Endodermal cell (in vitro differentiated cells): ENCODE measurements around the gene ZNF423. TPM values are rescaled to one million over a fixed set of nuclear protein-coding genes. Genes with fewer than 3 reads are reported as not detected.

Experiments used
- DNase-seq: peaks from one replicate; pipeline ENCODE4 v3.0.0-alpha.2; 2017
- H3K27ac ChIP-seq: 2 replicates; pipeline ENCODE4 v1.5.1; 2013; ENCODE audit warnings: mild to moderate bottlenecking, low read depth, low read length, moderate library complexity
- H3K27me3 ChIP-seq: 2 replicates; pipeline ENCODE4 v1.6.1; 2013; ENCODE audit warnings: mild to moderate bottlenecking, low read length, moderate library complexity; ENCODE audit not compliant: insufficient read depth, control insufficient read depth, poor library complexity, severe bottlenecking
- H3K36me3 ChIP-seq: 2 replicates; pipeline ENCODE4 v1.7.0; 2013; ENCODE audit warnings: mild to moderate bottlenecking, low read length, moderate library complexity; ENCODE audit not compliant: control insufficient read depth, insufficient read depth
- H3K4me1 ChIP-seq: one replicate; pipeline ENCODE4 v1.7.0; 2013; ENCODE audit warnings: low read length; ENCODE audit not compliant: control insufficient read depth, insufficient read depth
- H3K4me3 ChIP-seq: 2 replicates; pipeline ENCODE4 v1.5.1; 2013; ENCODE audit warnings: mild to moderate bottlenecking, low read length, moderate library complexity
- H3K9ac ChIP-seq: 2 replicates; pipeline ENCODE4 v1.6.1; 2013; ENCODE audit warnings: mild to moderate bottlenecking, low read length, moderate library complexity; ENCODE audit not compliant: poor library complexity, severe bottlenecking; ENCODE audit errors: extremely low read depth
- H3K9me3 ChIP-seq: 2 replicates; pipeline ENCODE4 v1.6.1; 2013; ENCODE audit warnings: mild to moderate bottlenecking, low read length, moderate library complexity; ENCODE audit not compliant: control insufficient read depth
- H3K27ac Mint-ChIP-seq: 2 replicates; pipeline ENCODE4 v1.8.0; 2020; ENCODE audit warnings: mixed read lengths
- H3K27me3 Mint-ChIP-seq: 2 replicates; pipeline ENCODE4 v1.8.0; 2021; ENCODE audit warnings: mild to moderate bottlenecking, mixed read lengths; ENCODE audit not compliant: insufficient read depth
- H3K36me3 Mint-ChIP-seq: 2 replicates; pipeline ENCODE4 v1.8.0; 2020; ENCODE audit warnings: low read depth, mixed read lengths
- H3K4me1 Mint-ChIP-seq: 2 replicates; pipeline ENCODE4 v1.8.0; 2020; ENCODE audit warnings: mixed read lengths
- H3K4me3 Mint-ChIP-seq: 2 replicates; pipeline ENCODE4 v1.8.0; 2020; ENCODE audit warnings: mild to moderate bottlenecking, moderate library complexity, mixed read lengths
- H3K9me3 Mint-ChIP-seq: 2 replicates; pipeline ENCODE4 v1.8.0; 2020; ENCODE audit warnings: mild to moderate bottlenecking, mixed read lengths
- whole genome bisulfite sequencing, 2 experiments: methylation state at CpG; one replicate each; pipeline versions ENCODE4 v1.1.5 to v1.1.7; 2013; ENCODE audit warnings: missing lambda C conversion rate in 2 of 2, mixed read lengths in 1 of 2; ENCODE audit not compliant: insufficient coverage in 1 of 2, insufficient read length in 1 of 2; 5-methylcytosine and 5-hydroxymethylcytosine counted together
- total RNA-seq, 2 donors: library from RNA; stranded (reverse); fragmentation: NEBNext Ultra II Directional in 1 of 2; extraction: Animal tissue kit (Norgen Biotek cat#: 25700) in 1 of 2; gene quantifications; 2 replicates in 1 of 2; 3 replicates in 1 of 2; pipeline ENCODE4 v1.2.1, GENCODE V29; 2021
- TF ChIP-seq, protein P1 (sequence below): fragments of 200-600 bp; sonication (generic); conservative IDR thresholded peaks from 2 replicates; pipeline ENCODE4 v1.5.0; 2021; ENCODE audit warnings: antibody characterized with exemption, mild to moderate bottlenecking

The ZNF423 gene
- total RNA-seq, 2 donors from 2014 or later = 30.3 to 41.9 TPM

GRCh38 chr16:49704586-49705155, 151.2 kb downstream of the ZNF423 start:
- no peak overlapping the region for H3K4me3 ChIP-seq
- peak; percentile 75 for DNase-seq
- no peaks in the 10 kb centered on the region for H3K27me3 Mint-ChIP-seq
- no peaks in the 10 kb centered on the region for H3K36me3 ChIP-seq
- H3K9me3 Mint-ChIP-seq = no peaks in the 10 kb centered on the region
- H3K36me3 Mint-ChIP-seq = no peaks in the 10 kb centered on the region
- H3K4me1 Mint-ChIP-seq = peaks cover 47% of the 10 kb centered on the region
- TF ChIP-seq, protein P1, sequence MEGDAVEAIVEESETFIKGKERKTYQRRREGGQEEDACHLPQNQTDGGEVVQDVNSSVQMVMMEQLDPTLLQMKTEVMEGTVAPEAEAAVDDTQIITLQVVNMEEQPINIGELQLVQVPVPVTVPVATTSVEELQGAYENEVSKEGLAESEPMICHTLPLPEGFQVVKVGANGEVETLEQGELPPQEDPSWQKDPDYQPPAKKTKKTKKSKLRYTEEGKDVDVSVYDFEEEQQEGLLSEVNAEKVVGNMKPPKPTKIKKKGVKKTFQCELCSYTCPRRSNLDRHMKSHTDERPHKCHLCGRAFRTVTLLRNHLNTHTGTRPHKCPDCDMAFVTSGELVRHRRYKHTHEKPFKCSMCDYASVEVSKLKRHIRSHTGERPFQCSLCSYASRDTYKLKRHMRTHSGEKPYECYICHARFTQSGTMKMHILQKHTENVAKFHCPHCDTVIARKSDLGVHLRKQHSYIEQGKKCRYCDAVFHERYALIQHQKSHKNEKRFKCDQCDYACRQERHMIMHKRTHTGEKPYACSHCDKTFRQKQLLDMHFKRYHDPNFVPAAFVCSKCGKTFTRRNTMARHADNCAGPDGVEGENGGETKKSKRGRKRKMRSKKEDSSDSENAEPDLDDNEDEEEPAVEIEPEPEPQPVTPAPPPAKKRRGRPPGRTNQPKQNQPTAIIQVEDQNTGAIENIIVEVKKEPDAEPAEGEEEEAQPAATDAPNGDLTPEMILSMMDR = peak; percentile 66
- H3K27ac Mint-ChIP-seq = no peak overlapping the region
- H3K9ac ChIP-seq = no peak overlapping the region
- WGBS, 2 experiments = 75 to 96% methylated on average over 1 to 2 of the region's 2 CpGs
- no peaks in the 10 kb centered on the region for H3K9me3 ChIP-seq
- H3K27ac ChIP-seq = peak overlapping the region; percentile 95
- no peaks in the 10 kb centered on the region for H3K27me3 ChIP-seq
- peaks cover 32% of the 10 kb centered on the region for H3K4me1 ChIP-seq
- no peak overlapping the region for H3K4me3 Mint-ChIP-seq

- peak; percentile 61 for DNase-seq
Measured at GRCh38 chr16:49703483-49703882, 152.4 kb downstream of the ZNF423 start.

DNA sequence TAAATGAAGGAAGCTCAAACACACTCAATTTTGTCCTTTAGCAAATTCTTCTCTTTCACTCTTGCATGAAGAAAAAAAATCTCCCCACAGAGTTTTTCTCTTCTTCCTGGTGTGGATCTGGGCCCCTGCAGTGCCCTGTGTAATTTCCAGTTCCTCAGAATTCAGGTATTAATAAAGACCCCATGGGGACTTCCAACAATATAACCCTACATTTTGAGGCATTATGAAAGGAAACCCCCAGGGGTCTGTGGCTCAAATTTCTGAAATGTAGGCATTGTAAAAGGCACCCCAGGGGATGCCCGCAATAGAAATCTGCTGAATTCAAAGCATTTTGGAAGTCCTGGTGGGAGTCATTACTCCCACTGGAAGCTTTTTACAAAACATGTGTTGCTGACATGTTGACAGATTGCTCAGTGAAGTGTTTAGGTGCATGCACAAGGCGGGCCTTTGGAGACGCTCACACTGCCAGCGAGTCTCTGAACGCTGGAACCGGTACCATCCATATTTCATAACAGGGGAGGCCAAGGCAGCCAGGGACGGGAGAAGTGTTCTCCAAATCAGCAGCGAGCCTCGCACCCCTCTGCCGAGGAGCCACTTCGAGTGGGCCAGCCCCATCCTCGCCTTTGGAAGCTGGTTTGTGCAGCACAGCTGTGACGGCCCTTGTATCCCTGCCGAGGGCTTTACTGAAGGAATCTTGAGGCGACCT, 154.0 kb downstream of the ZNF423 start:
- 22 to 23% methylated on average over 10 to 15 of the region's 15 CpGs for WGBS, 2 experiments
- no peaks in the 10 kb centered on the region for H3K9me3 ChIP-seq
- peak overlapping the region; percentile 95 for H3K27ac ChIP-seq
- H3K36me3 ChIP-seq = no peaks in the 10 kb centered on the region
- H3K27me3 ChIP-seq = no peaks in the 10 kb centered on the region
- H3K4me1 ChIP-seq = peaks cover 56% of the 10 kb centered on the region
- no peak overlapping the region for H3K9ac ChIP-seq
- Mint-ChIP-seq H3K4me1 (peaks cover 75% of the 10 kb centered on the region), H3K4me3 (peak overlapping the region; percentile 14), H3K27me3 (no peaks in the 10 kb centered on the region), H3K9me3 (no peaks in the 10 kb centered on the region), H3K36me3 (no peaks in the 10 kb centered on the region), H3K27ac (peak overlapping the region; percentile 89)
- TF ChIP-seq, protein P1 = no peak
- H3K4me3 ChIP-seq = no peak overlapping the region
- DNase-seq = peak; percentile 87

More at GRCh38 chr16:49703483-49703882, 152.4 kb downstream of the ZNF423 start:
- Histone ChIP-seq H3K9me3 (no peaks in the 10 kb centered on the region), H3K27ac (peak overlapping the region; percentile 95), H3K27me3 (no peaks in the 10 kb centered on the region), H3K36me3 (no peaks in the 10 kb centered on the region), H3K9ac (no peak overlapping the region), H3K4me1 (peaks cover 42% of the 10 kb centered on the region), H3K4me3 (no peak overlapping the region)
- 67 to 84% methylated on average over 1 to 3 of the region's 3 CpGs for WGBS, 2 experiments
- Mint-ChIP-seq H3K36me3 (no peaks in the 10 kb centered on the region), H3K27ac (no peak overlapping the region), H3K4me3 (no peak overlapping the region), H3K4me1 (peaks cover 59% of the 10 kb centered on the region), H3K9me3 (no peaks in the 10 kb centered on the region), H3K27me3 (no peaks in the 10 kb centered on the region)
- TF ChIP-seq, protein P1 = no peak
